ENCODE measurements around the gene LGI4.

The LGI4 gene

GRCh38 chr19:35115177-35115951 is 19.5 kb downstream of the LGI4 start, which contains the start of gene FXYD3:
TSS of gene FXYD3 (plus strand) at chr19:35115823. CDS start at chr19:35119377, 3,554 bp downstream.
- TF ChIP-seq, protein P1, sequence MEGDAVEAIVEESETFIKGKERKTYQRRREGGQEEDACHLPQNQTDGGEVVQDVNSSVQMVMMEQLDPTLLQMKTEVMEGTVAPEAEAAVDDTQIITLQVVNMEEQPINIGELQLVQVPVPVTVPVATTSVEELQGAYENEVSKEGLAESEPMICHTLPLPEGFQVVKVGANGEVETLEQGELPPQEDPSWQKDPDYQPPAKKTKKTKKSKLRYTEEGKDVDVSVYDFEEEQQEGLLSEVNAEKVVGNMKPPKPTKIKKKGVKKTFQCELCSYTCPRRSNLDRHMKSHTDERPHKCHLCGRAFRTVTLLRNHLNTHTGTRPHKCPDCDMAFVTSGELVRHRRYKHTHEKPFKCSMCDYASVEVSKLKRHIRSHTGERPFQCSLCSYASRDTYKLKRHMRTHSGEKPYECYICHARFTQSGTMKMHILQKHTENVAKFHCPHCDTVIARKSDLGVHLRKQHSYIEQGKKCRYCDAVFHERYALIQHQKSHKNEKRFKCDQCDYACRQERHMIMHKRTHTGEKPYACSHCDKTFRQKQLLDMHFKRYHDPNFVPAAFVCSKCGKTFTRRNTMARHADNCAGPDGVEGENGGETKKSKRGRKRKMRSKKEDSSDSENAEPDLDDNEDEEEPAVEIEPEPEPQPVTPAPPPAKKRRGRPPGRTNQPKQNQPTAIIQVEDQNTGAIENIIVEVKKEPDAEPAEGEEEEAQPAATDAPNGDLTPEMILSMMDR (conservative IDR thresholded peaks at IDR 0.05; ENCODE audit: low read length), result no peak
- TF ChIP-seq EZH2phosphoT487 (IDR thresholded peaks at IDR 0.05; ENCODE audit: borderline replicate concordance), result no peak
- Histone ChIP-seq H4K20me1 (ENCODE audit: insufficient read depth, low read length, poor library complexity, severe bottlenecking) (no peaks in the 10 kb centered on the region), H3K36me3 (ENCODE audit: insufficient read depth, low read length) (no peaks in the 10 kb centered on the region), H3F3A (ENCODE audit: low read depth) (no peaks in the 10 kb centered on the region), H3K4me3 (ENCODE audit: low read length, poor library complexity, severe bottlenecking) (peak within 1 kb of the TSS; percentile 38), H3K9me3 (ENCODE audit: insufficient read depth, low read depth, low read length) (no peaks in the 10 kb centered on the region), H3K4me2 (ENCODE audit: low read depth, low read length, poor library complexity, severe bottlenecking) (peak within 1 kb of the TSS; percentile 55), H3K27me3 (ENCODE audit: insufficient read depth, low read length, poor library complexity, severe bottlenecking) (no peaks in the 10 kb centered on the region), H2AFZ (ENCODE audit: low read length) (peak within 1 kb of the TSS; percentile 72), H3K9me2 (replicated peaks; ENCODE audit: low read depth, low read length) (no peaks in the 10 kb centered on the region), H3K4me1 (ENCODE audit: insufficient read depth, low read length, poor library complexity, severe bottlenecking) (peaks cover 3% of the 10 kb centered on the region), H3K9ac (ENCODE audit: low read depth, low read length, poor library complexity, severe bottlenecking) (no peak within 1 kb of the TSS), H3K79me2 (ENCODE audit: insufficient read depth, low read length) (no peaks in the 10 kb centered on the region)

GRCh38 chr19:35114353-35115176 is 20.3 kb downstream of the LGI4 start:
- Histone ChIP-seq H3K4me2 (ENCODE audit: low read depth, low read length, poor library complexity, severe bottlenecking) (peak overlapping the region; percentile 55), H3K9me2 (replicated peaks; ENCODE audit: low read depth, low read length) (no peaks in the 10 kb centered on the region), H2AFZ (ENCODE audit: low read length) (peak overlapping the region; percentile 72), H3F3A (ENCODE audit: low read depth) (no peaks in the 10 kb centered on the region), H4K20me1 (ENCODE audit: insufficient read depth, low read length, poor library complexity, severe bottlenecking) (no peaks in the 10 kb centered on the region), H3K36me3 (ENCODE audit: insufficient read depth, low read length) (no peaks in the 10 kb centered on the region), H3K4me1 (ENCODE audit: insufficient read depth, low read length, poor library complexity, severe bottlenecking) (peaks cover 3% of the 10 kb centered on the region), H3K4me3 (ENCODE audit: low read length, poor library complexity, severe bottlenecking) (peak overlapping the region; percentile 38), H3K27me3 (ENCODE audit: insufficient read depth, low read length, poor library complexity, severe bottlenecking) (no peaks in the 10 kb centered on the region), H3K9ac (ENCODE audit: low read depth, low read length, poor library complexity, severe bottlenecking) (no peak overlapping the region), H3K9me3 (ENCODE audit: insufficient read depth, low read depth, low read length) (no peaks in the 10 kb centered on the region), H3K79me2 (ENCODE audit: insufficient read depth, low read length) (no peaks in the 10 kb centered on the region)
- TF ChIP-seq, protein P1 (conservative IDR thresholded peaks at IDR 0.05; ENCODE audit: low read length), result peak; percentile 96
- no peak for TF ChIP-seq EZH2phosphoT487 (IDR thresholded peaks at IDR 0.05; ENCODE audit: borderline replicate concordance)

- H3K4me2 ChIP-seq (ENCODE audit: low read depth, low read length, poor library complexity, severe bottlenecking), result no peak overlapping the region
- H3F3A ChIP-seq (ENCODE audit: low read depth), result no peaks in the 10 kb centered on the region
- H2AFZ ChIP-seq (ENCODE audit: low read length), result no peak overlapping the region
- no peaks in the 10 kb centered on the region for H3K9me3 ChIP-seq (ENCODE audit: insufficient read depth, low read depth, low read length)
- no peaks in the 10 kb centered on the region for H4K20me1 ChIP-seq (ENCODE audit: insufficient read depth, low read length, poor library complexity, severe bottlenecking)
- H3K36me3 ChIP-seq (ENCODE audit: insufficient read depth, low read length), result no peaks in the 10 kb centered on the region
- no peak for TF ChIP-seq EZH2phosphoT487 (IDR thresholded peaks at IDR 0.05; ENCODE audit: borderline replicate concordance)
- TF ChIP-seq, protein P1 (conservative IDR thresholded peaks at IDR 0.05; ENCODE audit: low read length), result no peak
- no peaks in the 10 kb centered on the region for H3K9me2 ChIP-seq (replicated peaks; ENCODE audit: low read depth, low read length)
- no peaks in the 10 kb centered on the region for H3K27me3 ChIP-seq (ENCODE audit: insufficient read depth, low read length, poor library complexity, severe bottlenecking)
- peaks cover 3% of the 10 kb centered on the region for H3K4me1 ChIP-seq (ENCODE audit: insufficient read depth, low read length, poor library complexity, severe bottlenecking)
- H3K9ac ChIP-seq (ENCODE audit: low read depth, low read length, poor library complexity, severe bottlenecking), result no peak overlapping the region
- H3K79me2 ChIP-seq (ENCODE audit: insufficient read depth, low read length), result no peaks in the 10 kb centered on the region
- H3K4me3 ChIP-seq (ENCODE audit: low read length, poor library complexity, severe bottlenecking), result no peak overlapping the region
These were observed 21.7 kb downstream of the LGI4 start for GRCh38 chr19:35112995-35113688.
